HG02852 (cell line): ENCODE data around the gene SH3BP5.

Experiments
- ATAC-seq: cut with Tn5 transposase; IDR thresholded peaks from one replicate; pipeline ENCODE4 v1.9.1; 2021; ENCODE audit warnings: mild to moderate bottlenecking, moderate library complexity; ENCODE audit not compliant: unreplicated experiment

Gene SH3BP5

DNA sequence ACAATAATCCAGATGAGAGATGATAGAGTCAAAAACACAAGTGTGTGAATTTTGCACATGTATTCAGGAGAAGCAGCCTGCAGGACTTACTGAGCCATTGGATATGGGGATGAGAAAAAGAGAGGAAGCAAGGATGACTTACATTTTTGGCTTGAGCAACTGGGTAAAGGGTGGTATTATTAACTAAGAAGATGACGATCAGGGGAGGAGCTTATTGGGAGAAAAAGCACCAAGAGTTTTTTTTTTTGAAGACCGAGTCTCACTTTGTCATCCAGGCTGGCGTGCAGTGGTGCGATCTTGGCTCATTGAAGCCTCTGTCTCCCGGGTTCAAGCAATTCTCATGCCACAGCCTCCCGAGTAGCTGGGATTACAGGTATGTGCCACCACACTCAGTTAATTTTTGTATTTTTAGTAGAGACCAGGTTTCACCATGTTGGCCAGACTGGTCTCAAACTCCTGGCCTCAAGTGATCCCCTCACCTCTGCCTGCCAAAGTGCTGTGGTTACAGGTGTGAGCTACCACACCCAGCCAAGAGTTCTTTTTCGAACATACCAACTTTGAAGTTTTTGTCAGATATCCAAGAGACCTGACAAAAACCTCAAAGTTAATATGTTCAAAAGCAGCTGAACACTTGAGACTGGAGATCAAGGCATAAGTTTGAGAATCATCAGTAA lies 14.8 kb upstream of the SH3BP5 start:
- ATAC-seq, result no peak

- no peak for ATAC-seq
Observed at GRCh38 chr3:15346516-15346915, 14.1 kb upstream of the SH3BP5 start.

- ATAC-seq, result peak; percentile 90
Observed at GRCh38 chr3:15345608-15346137, 13.3 kb upstream of the SH3BP5 start.

GRCh38 chr3:15345066-15345607 lies 12.8 kb upstream of the SH3BP5 start:
- ATAC-seq, result no peak

GRCh38 chr3:15342945-15343344 lies 10.6 kb upstream of the SH3BP5 start:
- no peak for ATAC-seq

DNA sequence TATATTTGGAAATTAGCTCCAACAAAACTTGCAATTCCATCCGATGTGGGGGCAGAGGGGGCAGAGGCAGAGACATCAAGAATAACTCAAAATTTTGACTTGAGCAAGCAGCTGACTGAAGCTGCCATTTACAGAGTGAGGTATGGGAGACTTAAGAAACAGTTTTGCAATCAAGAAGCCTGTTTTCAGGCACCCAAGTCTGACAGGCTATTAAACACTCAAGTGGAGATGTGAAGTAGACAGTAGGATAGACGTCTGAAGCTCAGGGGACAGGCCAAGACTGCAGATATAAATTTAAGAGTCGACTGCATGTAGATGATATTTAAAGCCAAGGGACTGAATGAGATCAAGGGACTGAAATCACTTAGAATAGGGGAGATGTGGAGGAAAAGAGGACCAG lies 9.9 kb upstream of the SH3BP5 start:
- ATAC-seq, result no peak

DNA sequence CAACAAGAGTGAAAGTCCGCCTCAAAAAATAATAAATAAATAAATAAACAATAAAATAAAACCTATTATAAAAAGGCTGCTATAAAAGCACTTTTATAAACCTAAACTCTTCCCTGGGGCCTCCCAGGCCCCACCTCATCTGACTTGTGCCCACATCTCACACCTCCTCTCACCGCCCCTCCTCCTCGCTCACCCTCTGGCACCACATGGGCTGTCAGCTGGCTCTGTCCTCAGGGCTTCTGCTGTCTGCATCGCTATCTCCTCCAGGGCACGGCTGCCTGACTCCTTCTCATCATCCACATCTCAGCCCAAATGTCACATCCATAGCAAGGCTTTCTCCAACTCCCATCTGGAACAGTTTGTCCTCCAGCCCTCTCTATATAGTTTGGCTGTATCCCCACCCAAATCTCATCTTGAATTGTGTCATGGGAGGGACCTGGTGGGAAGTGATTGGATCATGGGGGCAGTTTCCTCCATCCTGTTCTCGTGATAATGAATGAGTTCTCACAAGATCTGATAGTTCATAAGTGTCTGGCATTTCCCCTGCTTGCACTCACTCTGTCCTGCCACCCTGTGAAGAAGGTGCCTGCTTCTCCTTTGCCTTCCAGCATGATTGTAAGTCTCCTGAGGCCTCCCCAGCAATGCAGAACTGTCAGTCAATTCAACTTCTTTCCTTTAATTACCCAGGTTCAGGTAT lies 8.8 kb upstream of the SH3BP5 start:
- ATAC-seq, result no peak

DNA sequence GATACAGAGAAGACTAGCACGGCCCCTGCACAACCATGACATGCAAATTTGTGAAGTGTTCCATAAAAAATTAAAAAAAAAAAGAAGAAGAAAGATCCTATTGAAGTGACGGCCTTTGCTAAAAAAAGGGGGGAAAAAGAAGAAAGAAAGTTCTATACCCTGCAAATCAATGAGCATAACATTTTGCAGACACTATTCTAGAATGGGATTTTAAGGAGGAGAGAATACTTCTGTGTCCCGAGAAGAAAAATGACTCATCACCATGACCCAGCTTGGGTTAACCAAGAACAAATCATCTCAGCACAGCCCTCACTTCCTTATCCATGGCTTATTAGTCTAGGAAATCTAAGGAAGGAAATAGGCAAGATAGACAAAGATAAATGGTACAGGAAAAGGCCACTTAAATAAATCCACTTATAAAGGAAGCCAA lies 7.4 kb upstream of the SH3BP5 start:
- ATAC-seq, result no peak

DNA sequence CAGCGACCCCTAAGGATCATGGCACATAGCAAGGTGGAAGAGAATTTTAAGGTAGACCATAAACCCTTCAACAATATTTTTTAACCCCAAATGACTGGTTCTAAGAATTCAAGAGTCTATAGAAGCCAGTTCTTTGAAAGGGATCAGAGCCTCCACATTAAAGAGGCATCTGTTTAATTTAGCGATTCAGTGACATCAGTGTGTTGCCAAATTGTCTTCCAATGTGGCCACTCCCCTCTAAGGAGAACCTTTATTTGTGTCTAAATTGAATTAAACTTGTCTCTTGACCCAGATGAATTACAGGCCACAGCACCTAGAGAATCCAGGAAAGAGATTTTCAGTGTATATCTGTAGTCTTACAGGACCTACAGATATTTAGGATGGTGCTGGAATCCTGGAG lies 6.6 kb upstream of the SH3BP5 start:
- ATAC-seq, result no peak

DNA sequence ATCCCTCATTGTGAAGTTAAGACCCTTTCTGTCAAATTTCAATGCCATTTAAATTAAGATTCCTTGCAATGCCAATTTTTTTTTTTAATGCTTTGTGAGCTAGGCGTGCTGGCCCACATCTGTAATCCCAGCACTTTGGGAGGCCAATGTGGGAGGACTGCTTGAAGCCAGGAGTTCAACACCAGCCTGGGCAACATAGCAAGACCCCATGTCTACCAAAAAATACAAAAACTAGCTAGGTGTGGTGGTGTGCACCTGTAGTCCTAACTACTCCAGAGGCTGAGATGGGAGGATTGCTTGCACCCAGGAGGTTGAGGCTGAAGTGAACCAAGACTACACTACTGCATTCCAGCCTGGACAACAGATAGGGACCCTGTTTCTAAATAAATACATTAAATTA lies 5.6 kb upstream of the SH3BP5 start:
- ATAC-seq, result no peak

DNA sequence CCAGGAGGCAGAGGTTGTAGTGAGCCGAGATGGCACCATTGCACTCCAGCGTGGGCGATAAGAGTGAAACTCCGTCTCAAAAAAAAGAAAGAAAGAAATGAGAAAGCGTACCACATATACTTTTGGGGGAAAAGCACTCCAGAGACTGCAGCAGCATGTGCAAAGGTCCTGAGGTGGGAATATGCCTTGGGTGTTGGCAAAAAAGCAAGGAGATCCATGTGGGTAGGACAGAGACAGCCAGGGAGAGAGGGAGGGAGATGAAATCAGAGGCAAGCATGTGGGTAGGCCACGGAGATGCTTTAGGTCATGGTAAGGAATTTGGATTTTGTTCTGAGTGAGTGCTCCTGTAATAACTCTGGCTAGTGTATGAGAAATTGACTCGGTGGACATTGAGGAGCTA lies 3.7 kb upstream of the SH3BP5 start:
- ATAC-seq, result no peak

- ATAC-seq, result no peak
Observed at GRCh38 chr3:15333956-15334263, 1.5 kb upstream of the SH3BP5 start.

DNA sequence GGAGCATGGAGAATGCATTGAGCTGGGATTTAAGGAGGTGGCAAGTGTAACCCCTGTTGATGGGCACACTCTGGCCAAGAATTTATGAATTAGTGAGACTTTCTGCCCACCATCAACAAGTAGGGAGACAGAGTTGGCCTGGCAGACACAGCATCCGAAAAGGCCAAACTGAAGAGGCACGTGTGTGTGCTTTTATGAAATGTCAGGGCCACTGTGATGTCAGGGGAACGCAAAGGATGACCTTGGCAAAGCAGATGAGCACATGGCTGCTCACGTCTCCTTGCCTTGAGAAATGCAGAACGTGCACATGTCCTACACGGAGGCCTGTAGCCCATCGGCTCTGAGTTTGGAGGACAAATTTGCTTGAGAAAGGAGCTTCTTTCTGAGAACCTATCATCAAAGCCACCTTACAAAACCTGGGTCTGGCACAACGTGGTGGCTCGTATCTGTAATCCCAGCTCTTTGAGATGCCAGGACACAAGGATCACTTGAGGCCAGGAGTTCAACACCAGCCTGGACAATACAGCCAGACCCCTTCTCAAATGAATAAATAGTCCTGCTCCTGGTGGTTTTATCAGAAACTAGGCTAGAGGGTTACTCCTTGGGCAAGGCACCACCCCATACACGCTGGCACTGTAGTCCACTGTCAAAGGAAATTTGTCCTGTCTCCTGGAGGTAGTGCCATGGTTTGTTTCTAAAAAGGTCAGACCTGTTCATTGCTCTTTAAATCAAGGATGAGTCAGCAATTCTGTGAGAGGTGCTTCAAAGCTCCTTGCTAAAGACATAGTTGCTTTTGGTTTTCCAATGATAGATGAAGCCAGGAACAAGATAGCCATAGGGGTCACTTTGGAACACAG lies 941 bp upstream of the SH3BP5 start:
- no peak for ATAC-seq

GRCh38 chr3:15331606-15332404 lies 581 bp downstream of the SH3BP5 start:
- peak; percentile 16 for ATAC-seq

DNA sequence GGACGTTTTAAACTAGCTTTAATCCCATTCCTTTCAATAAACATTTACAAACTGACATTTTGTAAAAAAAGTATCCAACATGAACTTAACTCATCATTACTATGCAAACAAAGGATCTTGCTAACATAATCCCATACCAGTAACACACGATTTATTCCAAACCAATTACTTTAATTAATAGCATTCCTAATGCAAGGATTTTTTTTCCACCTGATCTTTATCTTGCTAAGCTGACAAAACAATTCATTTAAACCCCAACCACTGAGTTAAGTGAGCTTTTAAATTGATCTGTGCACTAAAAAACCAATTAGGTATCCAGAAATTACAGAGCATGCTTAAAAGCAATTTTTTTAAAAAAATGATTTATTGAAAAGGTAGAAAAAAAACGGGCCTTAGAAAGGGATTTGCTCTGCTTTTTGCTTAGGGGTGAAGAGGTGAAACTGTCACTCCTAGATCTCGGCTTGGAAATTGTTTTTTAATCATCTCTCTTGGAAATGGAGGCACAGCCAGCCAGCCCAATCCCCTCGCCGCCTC lies 1.2 kb downstream of the SH3BP5 start:
- no peak for ATAC-seq

- ATAC-seq, result no peak
Observed at GRCh38 chr3:15330031-15330596, 2.3 kb downstream of the SH3BP5 start.

GRCh38 chr3:15329046-15330005 lies 3.1 kb downstream of the SH3BP5 start:
- no peak for ATAC-seq

DNA sequence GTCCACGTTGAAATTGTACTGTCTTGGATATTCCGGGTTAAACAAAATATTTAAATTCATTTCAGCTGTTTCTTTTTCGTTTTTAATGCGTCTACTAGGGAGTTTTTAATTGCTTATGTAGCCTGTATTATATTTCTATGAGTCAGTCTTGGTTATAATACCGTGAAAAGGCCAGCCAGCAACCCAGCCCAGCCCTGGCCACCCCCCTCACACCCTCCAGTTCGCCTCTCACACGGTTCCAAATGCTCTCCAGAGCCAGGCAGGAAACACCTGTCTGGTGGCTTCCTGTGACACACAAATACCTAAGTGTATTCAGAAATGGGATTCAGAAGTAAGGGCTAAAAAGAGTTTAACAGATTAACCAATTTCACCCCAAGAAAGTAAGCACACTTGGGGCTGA lies 4.4 kb downstream of the SH3BP5 start:
- ATAC-seq, result peak; percentile 37

DNA sequence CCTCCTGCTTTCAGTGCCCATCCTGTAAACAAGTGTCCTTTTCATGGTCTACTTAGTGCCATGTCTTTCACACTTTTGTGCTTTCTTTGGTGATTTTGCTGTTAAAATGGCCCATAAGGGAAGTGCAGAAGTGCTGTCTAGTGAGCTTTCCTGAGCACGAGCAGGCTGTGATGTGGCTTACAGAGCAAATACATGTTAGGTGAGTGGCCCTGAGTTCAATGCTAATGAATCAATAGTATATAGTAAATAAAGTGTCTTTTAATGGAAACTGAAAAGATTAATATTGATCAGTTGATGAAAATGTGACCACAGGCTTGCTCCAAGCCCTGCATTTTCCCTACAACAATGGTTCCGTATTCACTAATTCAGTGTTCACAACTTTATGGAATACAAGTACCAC lies 5.7 kb downstream of the SH3BP5 start:
- no peak for ATAC-seq
